Panc1 (cell line): ENCODE data around the gene ZDHHC14.

ENCODE experiments used
- POLR2AphosphoS5 ChIP-seq: IDR thresholded peaks from 2 replicates; pipeline ENCODE4 v1.6.1; 2012; ENCODE audit warnings: mild to moderate bottlenecking, low read depth, low read length, moderate library complexity
- SIN3A ChIP-seq: IDR thresholded peaks from 2 replicates; pipeline ENCODE4 v1.6.1; 2012; ENCODE audit warnings: low read depth, mild to moderate bottlenecking, low read length, moderate library complexity, borderline replicate concordance; ENCODE audit not compliant: insufficient read depth
- TCF7L2 ChIP-seq: IDR thresholded peaks from 2 replicates; pipeline ENCODE4 v1.6.1; 2011; ENCODE audit warnings: mild to moderate bottlenecking, low read depth, low read length, inconsistent platforms
- TF ChIP-seq, protein P1 (sequence below): fragments of 450-650 bp; IDR thresholded peaks from 2 replicates; pipeline ENCODE4 v1.5.1; 2017; ENCODE audit warnings: mild to moderate bottlenecking
- TF ChIP-seq, protein P2 (sequence below), 2 experiments: IDR thresholded peaks; 2 replicates each; pipeline ENCODE4 v1.6.1; 2011 to 2012; ENCODE audit warnings: low read depth in 2 of 2, control low read depth in 1 of 2, low read length in 1 of 2, mild to moderate bottlenecking in 1 of 2, moderate library complexity in 1 of 2; ENCODE audit not compliant: insufficient read depth in 1 of 2

DNA sequence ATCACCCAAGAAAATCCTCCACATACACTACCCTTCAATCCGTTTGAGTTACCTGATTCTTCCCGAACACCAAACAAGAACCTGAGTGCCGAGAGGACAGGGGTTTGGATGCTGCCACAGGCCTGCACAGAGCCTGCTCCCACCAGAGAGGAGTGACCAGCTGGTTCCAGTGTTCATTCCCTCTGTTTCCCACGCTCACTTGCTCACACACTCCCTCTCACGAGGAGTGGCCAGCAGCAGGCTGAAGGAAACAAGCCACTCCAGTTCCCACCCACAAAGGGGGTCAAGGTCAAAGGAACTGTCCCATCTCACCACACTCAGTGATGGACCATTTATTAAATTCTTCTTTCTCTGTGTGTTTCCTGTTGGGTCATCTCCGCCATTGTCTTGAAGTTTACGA lies 344.8 kb downstream of the ZDHHC14 start:
- TF ChIP-seq POLR2AphosphoS5 = no peak
- TF ChIP-seq, protein P1, sequence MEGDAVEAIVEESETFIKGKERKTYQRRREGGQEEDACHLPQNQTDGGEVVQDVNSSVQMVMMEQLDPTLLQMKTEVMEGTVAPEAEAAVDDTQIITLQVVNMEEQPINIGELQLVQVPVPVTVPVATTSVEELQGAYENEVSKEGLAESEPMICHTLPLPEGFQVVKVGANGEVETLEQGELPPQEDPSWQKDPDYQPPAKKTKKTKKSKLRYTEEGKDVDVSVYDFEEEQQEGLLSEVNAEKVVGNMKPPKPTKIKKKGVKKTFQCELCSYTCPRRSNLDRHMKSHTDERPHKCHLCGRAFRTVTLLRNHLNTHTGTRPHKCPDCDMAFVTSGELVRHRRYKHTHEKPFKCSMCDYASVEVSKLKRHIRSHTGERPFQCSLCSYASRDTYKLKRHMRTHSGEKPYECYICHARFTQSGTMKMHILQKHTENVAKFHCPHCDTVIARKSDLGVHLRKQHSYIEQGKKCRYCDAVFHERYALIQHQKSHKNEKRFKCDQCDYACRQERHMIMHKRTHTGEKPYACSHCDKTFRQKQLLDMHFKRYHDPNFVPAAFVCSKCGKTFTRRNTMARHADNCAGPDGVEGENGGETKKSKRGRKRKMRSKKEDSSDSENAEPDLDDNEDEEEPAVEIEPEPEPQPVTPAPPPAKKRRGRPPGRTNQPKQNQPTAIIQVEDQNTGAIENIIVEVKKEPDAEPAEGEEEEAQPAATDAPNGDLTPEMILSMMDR = no peak
- no peak for TF ChIP-seq SIN3A
- TF ChIP-seq, protein P2, sequence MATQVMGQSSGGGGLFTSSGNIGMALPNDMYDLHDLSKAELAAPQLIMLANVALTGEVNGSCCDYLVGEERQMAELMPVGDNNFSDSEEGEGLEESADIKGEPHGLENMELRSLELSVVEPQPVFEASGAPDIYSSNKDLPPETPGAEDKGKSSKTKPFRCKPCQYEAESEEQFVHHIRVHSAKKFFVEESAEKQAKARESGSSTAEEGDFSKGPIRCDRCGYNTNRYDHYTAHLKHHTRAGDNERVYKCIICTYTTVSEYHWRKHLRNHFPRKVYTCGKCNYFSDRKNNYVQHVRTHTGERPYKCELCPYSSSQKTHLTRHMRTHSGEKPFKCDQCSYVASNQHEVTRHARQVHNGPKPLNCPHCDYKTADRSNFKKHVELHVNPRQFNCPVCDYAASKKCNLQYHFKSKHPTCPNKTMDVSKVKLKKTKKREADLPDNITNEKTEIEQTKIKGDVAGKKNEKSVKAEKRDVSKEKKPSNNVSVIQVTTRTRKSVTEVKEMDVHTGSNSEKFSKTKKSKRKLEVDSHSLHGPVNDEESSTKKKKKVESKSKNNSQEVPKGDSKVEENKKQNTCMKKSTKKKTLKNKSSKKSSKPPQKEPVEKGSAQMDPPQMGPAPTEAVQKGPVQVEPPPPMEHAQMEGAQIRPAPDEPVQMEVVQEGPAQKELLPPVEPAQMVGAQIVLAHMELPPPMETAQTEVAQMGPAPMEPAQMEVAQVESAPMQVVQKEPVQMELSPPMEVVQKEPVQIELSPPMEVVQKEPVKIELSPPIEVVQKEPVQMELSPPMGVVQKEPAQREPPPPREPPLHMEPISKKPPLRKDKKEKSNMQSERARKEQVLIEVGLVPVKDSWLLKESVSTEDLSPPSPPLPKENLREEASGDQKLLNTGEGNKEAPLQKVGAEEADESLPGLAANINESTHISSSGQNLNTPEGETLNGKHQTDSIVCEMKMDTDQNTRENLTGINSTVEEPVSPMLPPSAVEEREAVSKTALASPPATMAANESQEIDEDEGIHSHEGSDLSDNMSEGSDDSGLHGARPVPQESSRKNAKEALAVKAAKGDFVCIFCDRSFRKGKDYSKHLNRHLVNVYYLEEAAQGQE (IDR thresholded peaks at IDR 0.05; ENCODE audit: insufficient read depth in 1 of 2, low read depth in 2 of 2, low read length in 1 of 2) = no peak
- TF ChIP-seq TCF7L2 = no peak
